HFFc6 (cell line): ENCODE results near the gene DUSP6. TPM values are rescaled to one million over a fixed set of nuclear protein-coding genes. Genes with fewer than 3 reads are reported as not detected.

ENCODE experiments used
- DNase-seq: peaks from one replicate; pipeline ENCODE4 v3.0.0-alpha.2; 2018
- H3K27ac Mint-ChIP-seq: 2 replicates; pipeline ENCODE4 v1.8.0; 2020; ENCODE audit warnings: mild to moderate bottlenecking, mixed read lengths
- H3K27me3 Mint-ChIP-seq: 2 replicates; pipeline ENCODE4 v1.8.0; 2021; ENCODE audit warnings: mild to moderate bottlenecking, moderate library complexity, mixed read lengths; ENCODE audit not compliant: insufficient read depth
- H3K36me3 Mint-ChIP-seq: 2 replicates; pipeline ENCODE4 v1.8.0; 2021; ENCODE audit warnings: low read depth, mixed read lengths
- H3K4me1 Mint-ChIP-seq: 2 replicates; pipeline ENCODE4 v1.8.0; 2020; ENCODE audit warnings: low read depth, mixed read lengths
- H3K4me3 Mint-ChIP-seq: 2 replicates; pipeline ENCODE4 v1.8.0; 2020; ENCODE audit warnings: mild to moderate bottlenecking, moderate library complexity, mixed read lengths
- H3K9me3 Mint-ChIP-seq: 2 replicates; pipeline ENCODE4 v1.8.0; 2020; ENCODE audit warnings: mild to moderate bottlenecking, mixed read lengths
- CTCF ChIP-seq: fragments of 200-600 bp; sonication (generic); IDR thresholded peaks from 2 replicates; pipeline ENCODE4 v1.5.0; 2021; ENCODE audit warnings: antibody characterized with exemption, mild to moderate bottlenecking
- total RNA-seq, 6 experiments: library from RNA; stranded (reverse); fragmentation: NEBNext Ultra II Directional; extraction: Animal tissue kit (Norgen Biotek cat#: 25700); gene quantifications; 2 replicates in 1 of 6; 3 replicates in 5 of 6; pipeline ENCODE4 v1.2.3, GENCODE V29; 2021

DUSP6 gene
- total RNA-seq, 6 experiments from 2014 or later = 42.2 to 77.8 (median 46.2) TPM

GRCh38 chr12:89353188-89353822, 1.0 kb upstream of the DUSP6 start:
- H3K36me3 Mint-ChIP-seq = peaks cover 46% of the 10 kb centered on the region

GRCh38 chr12:89352242-89352491, 134 bp downstream of the DUSP6 start:
- no peak for TF ChIP-seq CTCF
- Mint-ChIP-seq H3K9me3 (peaks cover 11% of the 10 kb centered on the region), H3K27me3 (peaks cover 21% of the 10 kb centered on the region), H3K4me3 (peak overlapping the region; percentile 96), H3K36me3 (peaks cover 56% of the 10 kb centered on the region), H3K27ac (peak overlapping the region; percentile 96), H3K4me1 (peaks cover 64% of the 10 kb centered on the region)
- no peak for DNase-seq

More at GRCh38 chr12:89353188-89353822, 1.0 kb upstream of the DUSP6 start:
- Mint-ChIP-seq H3K27me3 (peaks cover 20% of the 10 kb centered on the region), H3K9me3 (peaks cover 11% of the 10 kb centered on the region), H3K4me3 (peak overlapping the region; percentile 96), H3K27ac (peak overlapping the region; percentile 96), H3K4me1 (peaks cover 52% of the 10 kb centered on the region)
- TF ChIP-seq CTCF = peak; percentile 5; the same call in 1 of the 2 replicates
- peak; percentile 40 for DNase-seq

- Mint-ChIP-seq H3K9me3 (peaks cover 11% of the 10 kb centered on the region), H3K36me3 (peaks cover 58% of the 10 kb centered on the region), H3K27me3 (peaks cover 21% of the 10 kb centered on the region), H3K4me3 (peak overlapping the region; percentile 96), H3K4me1 (peaks cover 69% of the 10 kb centered on the region), H3K27ac (peak overlapping the region; percentile 96)
- TF ChIP-seq CTCF = no peak; the same call in 1 of the 2 replicates
- no peak for DNase-seq
Observed at GRCh38 chr12:89351489-89352241, 636 bp downstream of the DUSP6 start.

GRCh38 chr12:89350630-89351488, 1.4 kb downstream of the DUSP6 start:
- H3K9me3 Mint-ChIP-seq = peaks cover 11% of the 10 kb centered on the region
- peaks cover 25% of the 10 kb centered on the region for H3K27me3 Mint-ChIP-seq
- no peak for TF ChIP-seq CTCF
- peak overlapping the region; percentile 96 for H3K4me3 Mint-ChIP-seq
- H3K4me1 Mint-ChIP-seq = peaks cover 74% of the 10 kb centered on the region
- peaks cover 56% of the 10 kb centered on the region for H3K36me3 Mint-ChIP-seq
- no peak for DNase-seq
- H3K27ac Mint-ChIP-seq = peak overlapping the region; percentile 96

- Mint-ChIP-seq H3K4me1 (peaks cover 70% of the 10 kb centered on the region), H3K4me3 (peak overlapping the region; percentile 96), H3K27me3 (peaks cover 27% of the 10 kb centered on the region), H3K9me3 (peaks cover 11% of the 10 kb centered on the region), H3K27ac (peak overlapping the region; percentile 96), H3K36me3 (peaks cover 50% of the 10 kb centered on the region)
- DNase-seq = no peak
- no peak for TF ChIP-seq CTCF
Observed at GRCh38 chr12:89350260-89350629, 2.1 kb downstream of the DUSP6 start.
